Measurements from ENCODE around the gene GALNT2.

The GALNT2 gene

DNA sequence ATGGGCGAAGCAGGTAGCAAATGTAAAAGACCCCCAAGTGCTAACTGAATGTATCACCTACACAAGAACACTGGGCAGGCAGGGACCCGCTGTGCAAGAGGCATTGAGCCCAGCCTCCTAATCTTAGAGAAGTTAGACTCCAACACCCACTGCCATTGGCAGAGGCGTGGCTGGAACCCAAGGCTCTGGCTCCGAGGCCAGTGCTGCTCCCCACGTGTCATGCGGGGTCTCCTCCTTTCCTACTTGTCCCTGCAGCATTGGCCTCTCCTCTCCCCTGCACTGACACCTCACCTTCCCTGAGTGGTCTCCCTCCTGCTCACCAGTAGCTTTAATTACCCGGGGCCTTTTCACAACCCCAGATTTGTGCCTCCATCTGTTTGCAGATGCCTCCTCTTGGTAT is 107.0 kb downstream of the GALNT2 start:
- DNase-seq: no peak
- Histone ChIP-seq H3K4me3 (ENCODE audit: low read depth in 1 of 2, low read length in 2 of 2) (no peak overlapping the region), H4K20me1 (ENCODE audit: insufficient read depth, low read length) (peaks cover 97% of the 10 kb centered on the region), H3K27ac (ENCODE audit: low read length) (0 out of 2 replicates have a peak overlapping the region, but pooled peaks have one; percentile 26), H2AFZ (ENCODE audit: low read depth, low read length) (no peak overlapping the region), H3K4me2 (ENCODE audit: insufficient read depth, low read length) (no peak overlapping the region), H3K27me3 (ENCODE audit: insufficient read depth, low read length, poor library complexity) (no peaks in the 10 kb centered on the region), H3K79me2 (ENCODE audit: insufficient read depth, low read length) (peaks cover 100% of the 10 kb centered on the region), H3K9ac (ENCODE audit: low read depth, low read length) (no peak overlapping the region), H3K36me3 (ENCODE audit: insufficient read depth, low read length) (peaks cover 77% of the 10 kb centered on the region), H3K4me1 (ENCODE audit: insufficient read depth, low read length) (peaks cover 18% of the 10 kb centered on the region), H3K9me3 (ENCODE audit: insufficient read depth, low read length, severe bottlenecking) (no peaks in the 10 kb centered on the region)
- no peak for TF ChIP-seq EZH2 (IDR thresholded peaks at IDR 0.05; ENCODE audit: borderline replicate concordance, low read depth, low read length, severe bottlenecking)
- TF ChIP-seq, protein P1, sequence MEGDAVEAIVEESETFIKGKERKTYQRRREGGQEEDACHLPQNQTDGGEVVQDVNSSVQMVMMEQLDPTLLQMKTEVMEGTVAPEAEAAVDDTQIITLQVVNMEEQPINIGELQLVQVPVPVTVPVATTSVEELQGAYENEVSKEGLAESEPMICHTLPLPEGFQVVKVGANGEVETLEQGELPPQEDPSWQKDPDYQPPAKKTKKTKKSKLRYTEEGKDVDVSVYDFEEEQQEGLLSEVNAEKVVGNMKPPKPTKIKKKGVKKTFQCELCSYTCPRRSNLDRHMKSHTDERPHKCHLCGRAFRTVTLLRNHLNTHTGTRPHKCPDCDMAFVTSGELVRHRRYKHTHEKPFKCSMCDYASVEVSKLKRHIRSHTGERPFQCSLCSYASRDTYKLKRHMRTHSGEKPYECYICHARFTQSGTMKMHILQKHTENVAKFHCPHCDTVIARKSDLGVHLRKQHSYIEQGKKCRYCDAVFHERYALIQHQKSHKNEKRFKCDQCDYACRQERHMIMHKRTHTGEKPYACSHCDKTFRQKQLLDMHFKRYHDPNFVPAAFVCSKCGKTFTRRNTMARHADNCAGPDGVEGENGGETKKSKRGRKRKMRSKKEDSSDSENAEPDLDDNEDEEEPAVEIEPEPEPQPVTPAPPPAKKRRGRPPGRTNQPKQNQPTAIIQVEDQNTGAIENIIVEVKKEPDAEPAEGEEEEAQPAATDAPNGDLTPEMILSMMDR (IDR thresholded peaks at IDR 0.05; ENCODE audit: borderline replicate concordance, extremely low read depth, low read length, poor library complexity, severe bottlenecking): no peak
- ATAC-seq (ENCODE audit: insufficient read depth, low read depth): no peak

DNA sequence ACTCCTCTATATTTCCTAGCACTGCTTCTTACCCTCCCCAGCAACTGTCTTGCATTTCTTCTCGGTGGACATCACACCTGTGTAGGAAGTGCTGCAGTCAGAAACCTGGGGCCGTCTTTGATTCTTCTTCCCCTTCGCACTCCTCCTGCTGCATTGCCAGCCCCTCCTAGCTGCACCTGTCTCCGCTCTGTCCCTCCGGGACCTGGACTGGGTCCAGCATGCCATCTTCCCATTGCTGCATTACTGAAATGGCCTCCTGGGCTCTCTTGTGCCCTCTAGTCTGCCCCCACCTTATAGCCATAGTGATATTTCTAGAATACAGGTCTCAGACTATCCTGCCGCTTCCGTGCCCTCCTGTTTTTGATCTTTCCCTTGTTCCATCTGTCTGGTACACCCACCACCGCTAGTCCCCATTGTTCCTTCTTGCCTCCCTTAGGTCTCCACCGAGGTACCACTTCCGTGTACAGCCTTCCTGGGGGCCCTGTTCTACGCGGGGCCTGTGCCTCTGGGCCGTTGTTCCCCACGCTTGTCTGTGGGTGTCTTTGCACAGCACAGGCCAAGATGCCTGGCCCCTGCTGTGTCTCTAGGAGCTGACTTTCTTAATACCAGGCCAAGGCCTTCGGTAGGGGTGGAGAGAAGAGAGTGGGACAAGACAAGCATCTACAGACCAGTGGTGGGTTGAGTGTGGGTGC is 107.6 kb downstream of the GALNT2 start:
- ATAC-seq (ENCODE audit: insufficient read depth, low read depth): no peak
- peaks cover 96% of the 10 kb centered on the region for H4K20me1 ChIP-seq (ENCODE audit: insufficient read depth, low read length)
- no peaks in the 10 kb centered on the region for H3K27me3 ChIP-seq (ENCODE audit: insufficient read depth, low read length, poor library complexity)
- TF ChIP-seq, protein P1 (IDR thresholded peaks at IDR 0.05; ENCODE audit: borderline replicate concordance, extremely low read depth, low read length, poor library complexity, severe bottlenecking): no peak
- TF ChIP-seq EZH2 (IDR thresholded peaks at IDR 0.05; ENCODE audit: borderline replicate concordance, low read depth, low read length, severe bottlenecking): no peak
- no peak overlapping the region for H3K9ac ChIP-seq (ENCODE audit: low read depth, low read length)
- H3K79me2 ChIP-seq (ENCODE audit: insufficient read depth, low read length): peaks cover 100% of the 10 kb centered on the region
- no peak for DNase-seq
- peaks cover 77% of the 10 kb centered on the region for H3K36me3 ChIP-seq (ENCODE audit: insufficient read depth, low read length)
- H3K4me1 ChIP-seq (ENCODE audit: insufficient read depth, low read length): peaks cover 13% of the 10 kb centered on the region
- no peak overlapping the region for H2AFZ ChIP-seq (ENCODE audit: low read depth, low read length)
- H3K4me3 ChIP-seq (ENCODE audit: low read depth in 1 of 2, low read length in 2 of 2): no peak overlapping the region
- H3K27ac ChIP-seq (ENCODE audit: low read length): 0 out of 2 replicates have a peak overlapping the region, but pooled peaks have one; percentile 7
- H3K4me2 ChIP-seq (ENCODE audit: insufficient read depth, low read length): no peak overlapping the region
- no peaks in the 10 kb centered on the region for H3K9me3 ChIP-seq (ENCODE audit: insufficient read depth, low read length, severe bottlenecking)

DNA sequence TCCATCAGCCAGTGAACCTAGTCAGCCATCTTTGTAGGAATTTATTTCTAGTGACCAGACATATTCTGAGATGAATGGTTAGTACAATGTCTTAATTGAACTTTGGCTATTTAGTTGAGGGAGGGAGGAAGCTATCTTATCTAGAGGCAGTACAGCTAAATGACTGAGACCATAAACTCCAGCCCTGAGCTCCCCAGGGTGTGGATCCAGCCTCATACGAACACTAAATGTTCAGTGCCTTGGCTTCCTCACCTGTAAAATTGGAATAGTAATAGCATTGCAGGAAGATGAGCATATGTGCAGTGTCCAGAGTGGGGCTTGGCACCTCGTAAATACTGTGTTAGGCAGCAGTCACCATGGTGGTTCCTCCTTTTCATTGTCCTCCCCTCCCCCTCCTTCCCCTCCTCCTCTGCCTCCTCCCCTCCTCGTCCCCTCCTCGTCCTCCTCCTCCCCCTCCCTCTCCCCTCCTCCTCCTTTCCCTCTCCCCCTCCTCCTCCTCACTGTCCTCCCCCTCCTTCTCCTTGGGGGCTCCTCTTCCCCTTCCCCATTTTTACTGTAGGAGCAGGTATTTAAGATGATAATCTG is 108.2 kb downstream of the GALNT2 start:
- peaks cover 76% of the 10 kb centered on the region for H3K36me3 ChIP-seq (ENCODE audit: insufficient read depth, low read length)
- H3K79me2 ChIP-seq (ENCODE audit: insufficient read depth, low read length): peaks cover 100% of the 10 kb centered on the region
- H3K4me1 ChIP-seq (ENCODE audit: insufficient read depth, low read length): 0 out of 2 replicates have a peak, but pooled peaks cover 6% of the 10 kb centered on the region
- H4K20me1 ChIP-seq (ENCODE audit: insufficient read depth, low read length): peaks cover 95% of the 10 kb centered on the region
- no peak for DNase-seq
- no peak overlapping the region for H3K4me3 ChIP-seq (ENCODE audit: low read depth in 1 of 2, low read length in 2 of 2)
- TF ChIP-seq, protein P1 (IDR thresholded peaks at IDR 0.05; ENCODE audit: borderline replicate concordance, extremely low read depth, low read length, poor library complexity, severe bottlenecking): no peak
- TF ChIP-seq EZH2 (IDR thresholded peaks at IDR 0.05; ENCODE audit: borderline replicate concordance, low read depth, low read length, severe bottlenecking): no peak
- no peaks in the 10 kb centered on the region for H3K9me3 ChIP-seq (ENCODE audit: insufficient read depth, low read length, severe bottlenecking)
- H3K27ac ChIP-seq (ENCODE audit: low read length): no peak overlapping the region
- no peak overlapping the region for H3K9ac ChIP-seq (ENCODE audit: low read depth, low read length)
- no peak overlapping the region for H2AFZ ChIP-seq (ENCODE audit: low read depth, low read length)
- no peaks in the 10 kb centered on the region for H3K27me3 ChIP-seq (ENCODE audit: insufficient read depth, low read length, poor library complexity)
- no peak overlapping the region for H3K4me2 ChIP-seq (ENCODE audit: insufficient read depth, low read length)
- ATAC-seq (ENCODE audit: insufficient read depth, low read depth): no peak

Measured in DND-41 (cell line).